NCI-H1105 (cell line): ENCODE results near the gene EDC4.
"Not testable (repeated sequence)": the region's sequence is repeated elsewhere in the genome, so short reads cannot be mapped to it uniquely, and the experiment has no call there.

ENCODE experiments used
- DNase-seq: peaks from one replicate; lab custom pipeline; 2025; lab: John Stamatoyannopoulos, UW

The EDC4 gene

GRCh38 chr16:67847064-67847861 is 25.6 kb upstream of the EDC4 start, which contains the start of gene CENPT:
CENPT (minus strand) TSS chr16:67847693; CDS start chr16:67833859, 13,834 bp downstream.
- no peak for DNase-seq

- DNase-seq = no peak
These were observed 24.7 kb upstream of the EDC4 start for GRCh38 chr16:67848118-67848517.

DNA sequence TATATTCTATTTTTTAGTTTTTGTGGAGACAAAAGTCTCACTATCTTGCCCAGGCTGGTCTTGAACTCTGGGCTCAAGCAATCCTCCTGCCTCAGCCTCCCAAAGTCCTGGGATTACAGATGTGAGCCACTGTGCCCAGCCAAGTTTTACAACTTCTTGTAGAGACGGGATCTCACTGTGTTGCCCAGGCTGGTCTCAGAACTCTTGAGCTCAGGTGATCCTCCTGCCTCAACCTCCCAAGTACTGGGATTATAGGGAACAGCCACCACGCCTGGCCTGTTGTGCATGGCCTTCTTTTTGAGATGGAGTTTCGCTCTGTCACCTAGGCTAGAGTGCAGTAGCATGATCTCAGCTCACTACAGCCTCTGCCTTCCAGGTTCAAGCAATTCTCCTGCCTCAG is 19.2 kb upstream of the EDC4 start:
- no peak for DNase-seq

DNA sequence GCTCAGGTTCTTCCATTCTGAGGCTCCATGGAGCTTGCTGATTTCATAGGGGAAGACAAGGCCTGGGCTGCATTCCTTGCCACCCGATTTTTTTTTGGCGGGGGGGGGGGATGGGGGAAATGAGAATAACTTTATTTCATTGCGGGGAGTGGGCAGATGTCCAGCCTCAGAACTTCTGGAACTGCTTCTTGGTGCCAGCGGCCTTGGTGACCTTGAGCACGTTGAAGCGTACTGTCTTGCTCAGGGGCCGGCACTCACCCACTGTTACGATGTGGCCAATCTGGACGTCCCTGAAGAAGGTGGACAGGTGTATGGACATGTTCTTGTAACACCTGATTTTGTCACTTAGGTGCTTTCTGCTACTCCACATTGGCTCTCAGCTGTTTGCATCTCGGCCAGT is 17.1 kb upstream of the EDC4 start:
- no peak for DNase-seq

DNA sequence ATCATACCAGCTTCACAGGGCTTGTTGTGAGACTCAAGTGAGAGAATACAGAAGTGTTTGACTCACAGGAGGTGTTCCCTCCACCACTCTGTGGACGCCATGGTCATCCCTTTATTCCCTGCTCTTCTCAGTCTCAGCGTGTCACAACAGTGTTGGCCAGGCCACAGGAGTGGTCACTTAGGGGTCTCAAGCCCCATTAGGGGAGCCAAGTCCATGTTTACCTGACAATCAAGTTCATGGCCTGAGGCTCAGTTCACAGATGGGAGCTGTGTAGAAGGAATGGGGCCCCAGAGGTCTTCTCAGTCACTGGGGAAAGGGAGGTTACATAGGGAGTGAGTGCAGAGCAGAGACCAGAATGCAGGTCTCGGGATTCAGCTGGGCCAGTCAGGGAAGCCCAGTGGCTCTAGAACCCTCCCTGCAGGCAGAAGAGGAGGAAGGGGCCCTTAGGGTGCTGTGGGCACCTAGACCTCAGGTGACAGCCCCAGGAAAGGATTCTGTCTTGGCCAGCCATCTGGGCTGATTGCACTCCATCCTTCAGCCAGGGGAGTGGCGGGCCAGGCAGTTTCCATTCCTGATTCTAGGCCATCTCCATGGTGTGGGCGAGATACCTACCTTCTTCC is 15.8 kb upstream of the EDC4 start:
- no peak for DNase-seq

DNA sequence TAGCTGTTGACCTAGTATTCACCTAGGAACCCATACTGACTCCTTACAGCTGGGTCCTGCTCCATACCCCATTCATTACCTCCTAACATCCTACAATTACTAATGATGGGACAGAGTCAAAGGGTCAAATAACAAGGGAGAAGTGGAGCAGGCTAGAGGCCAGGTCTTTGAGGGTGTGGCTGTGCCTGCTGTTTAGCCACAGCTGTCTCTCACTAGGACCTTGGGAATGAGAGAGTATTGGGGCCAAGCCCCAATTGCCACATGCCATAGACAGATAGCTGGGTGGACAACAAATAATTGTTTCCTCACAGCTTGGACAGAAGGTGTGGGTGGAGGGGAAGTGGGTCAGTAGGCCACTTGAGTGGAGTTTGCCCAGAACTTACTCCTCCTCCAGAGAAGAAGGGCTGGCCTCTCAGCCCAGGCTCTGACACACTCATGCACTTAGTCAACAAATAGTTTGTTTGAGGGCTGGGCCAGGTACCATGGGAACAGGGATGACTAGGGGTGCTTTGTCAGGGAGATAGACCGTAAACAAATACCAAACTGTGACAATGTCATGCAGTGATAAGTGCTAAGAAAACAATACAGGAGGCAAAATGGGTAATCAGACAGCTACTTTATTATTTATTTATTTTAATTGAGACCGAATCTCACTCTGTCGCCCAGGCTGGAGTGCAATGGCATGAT is 15.2 kb upstream of the EDC4 start:
- no peak for DNase-seq

DNA sequence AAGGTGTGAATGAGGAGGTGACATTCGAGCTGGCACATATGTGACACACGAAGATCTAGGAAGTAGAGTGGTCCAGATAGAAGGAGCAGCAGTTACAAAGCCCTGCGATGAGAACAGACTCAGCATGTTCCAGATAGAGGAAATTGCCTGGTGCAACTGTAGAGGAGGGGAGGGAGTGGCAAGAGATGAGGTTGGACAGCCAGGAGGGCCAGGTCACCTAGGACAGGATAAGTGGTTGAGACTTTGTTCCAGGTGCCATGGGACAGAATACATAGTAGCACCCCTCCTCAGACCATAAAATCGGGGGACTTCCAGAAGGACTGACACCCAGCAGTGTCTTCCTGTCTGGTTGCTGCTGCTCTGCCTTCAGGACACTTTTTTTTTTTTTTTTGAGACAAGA is 14.4 kb upstream of the EDC4 start:
- no peak for DNase-seq

DNA sequence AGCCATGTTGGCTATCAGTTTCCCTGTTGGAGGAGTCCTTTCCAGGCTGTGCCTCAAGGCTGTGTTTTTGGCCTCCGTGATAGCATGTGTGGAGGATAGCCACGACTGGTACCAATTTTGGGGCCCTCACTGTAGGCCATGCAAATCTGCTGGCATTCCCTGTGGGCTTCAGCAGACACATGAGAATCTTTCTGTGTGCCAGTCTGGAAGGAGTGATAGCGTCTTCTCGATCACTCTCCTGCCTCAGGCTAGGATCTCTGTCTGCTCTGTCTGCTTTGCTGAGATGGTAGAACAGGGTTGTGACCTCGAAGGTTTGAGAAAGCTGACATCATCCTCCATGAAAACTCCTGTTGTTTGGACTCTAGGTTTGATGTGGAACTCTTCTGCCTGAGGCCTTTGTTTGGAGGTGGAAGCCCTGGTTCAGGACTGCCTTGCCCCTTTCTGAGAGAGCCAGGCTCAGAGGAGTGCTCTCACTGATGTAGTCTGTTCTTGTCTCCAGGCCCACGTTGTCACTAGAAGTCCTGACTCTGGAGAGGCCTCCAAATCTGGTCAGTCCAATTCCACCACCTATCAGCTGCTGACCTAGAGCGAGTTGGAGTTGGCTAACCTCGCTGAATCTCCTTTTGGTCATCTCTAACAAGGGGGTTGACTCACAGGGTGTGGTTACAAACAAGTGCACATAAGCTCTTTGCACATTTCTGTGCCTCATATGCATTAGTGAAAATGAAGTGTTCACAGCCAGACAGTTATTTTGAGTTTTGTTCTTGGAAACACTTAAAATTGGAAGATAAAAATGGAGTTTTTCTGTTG is 12.1 kb upstream of the EDC4 start:
- DNase-seq = no peak

DNA sequence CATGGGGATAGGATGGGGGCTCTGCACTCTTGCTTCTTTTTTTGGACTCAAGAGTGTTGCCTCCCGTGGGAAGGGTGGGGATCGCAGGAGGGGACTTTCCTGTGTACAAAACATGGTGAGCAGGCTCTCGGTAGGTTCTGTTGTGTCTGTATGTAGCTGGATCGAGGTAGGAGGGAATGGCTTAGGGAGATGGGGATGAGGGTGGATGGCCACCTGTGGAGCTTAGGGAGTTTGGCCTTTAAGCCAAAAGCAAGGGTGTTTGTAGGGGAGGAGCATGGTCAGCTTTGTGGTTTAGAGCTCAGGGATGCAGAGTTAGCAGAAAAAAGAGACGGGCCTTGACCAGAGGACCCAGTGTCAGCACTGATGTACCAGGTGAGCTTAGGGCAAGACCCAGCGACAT is 11.0 kb upstream of the EDC4 start:
- no peak for DNase-seq

- no peak for DNase-seq
These were observed 9.9 kb upstream of the EDC4 start for GRCh38 chr16:67862623-67863583.

DNA sequence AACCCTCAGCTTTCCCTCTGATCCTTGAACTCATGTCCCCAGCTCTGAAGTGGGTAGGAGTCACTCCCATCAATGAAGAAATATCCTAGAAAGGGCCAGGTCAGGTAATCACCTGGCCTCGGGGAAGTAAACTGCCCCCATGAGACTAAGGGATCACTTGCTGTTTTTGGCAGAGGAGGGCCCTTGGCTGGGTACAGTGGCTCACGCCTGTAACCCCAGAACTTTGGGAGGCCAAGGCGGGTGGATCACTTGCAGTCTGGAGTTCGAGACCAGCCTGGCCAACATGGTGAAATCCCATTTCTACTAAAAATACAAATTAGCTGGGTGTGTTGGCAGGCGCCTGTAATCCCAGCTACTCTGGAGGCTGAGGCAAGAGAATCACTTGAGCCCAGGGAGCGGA is 8.8 kb upstream of the EDC4 start:
- DNase-seq = not testable (repeated sequence)

DNA sequence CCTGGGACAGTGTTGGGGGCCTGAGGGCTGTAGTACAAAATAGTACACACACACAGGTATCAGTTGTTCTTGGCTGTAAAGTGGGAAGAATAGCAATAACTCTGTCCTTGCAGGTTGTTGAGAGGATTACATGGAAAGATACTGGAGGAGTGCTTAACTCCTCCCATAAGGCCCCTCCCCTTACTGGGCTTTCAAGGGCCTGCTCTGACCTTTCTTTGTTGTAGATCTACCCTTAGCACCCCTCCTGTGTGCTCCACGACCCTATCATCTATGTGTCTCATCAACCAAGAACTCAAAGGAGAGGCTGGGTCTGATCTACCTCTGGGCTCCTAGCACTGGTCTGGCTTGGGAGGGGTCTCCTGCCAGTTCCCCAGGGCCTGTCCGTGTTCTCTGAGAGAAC is 8.3 kb upstream of the EDC4 start:
- no peak for DNase-seq

DNA sequence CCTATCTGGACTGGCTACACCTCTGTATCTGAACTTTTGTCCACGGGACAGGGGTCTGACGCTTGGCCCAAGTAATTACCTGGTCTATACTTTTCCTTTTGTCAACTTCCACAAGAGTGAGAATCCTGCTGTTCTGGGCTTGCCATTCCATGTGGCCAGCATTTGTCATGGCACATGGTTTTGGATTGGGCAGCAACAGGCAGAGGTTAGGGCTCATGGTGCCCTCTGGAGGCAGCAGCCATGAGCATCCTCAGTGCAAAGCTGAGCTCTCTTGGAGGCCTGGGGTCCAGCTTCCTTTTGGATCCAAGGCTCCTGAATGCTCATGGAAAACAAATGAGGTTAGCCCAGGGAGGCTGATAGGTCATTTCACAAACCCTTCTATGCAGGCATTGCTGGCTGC is 7.5 kb upstream of the EDC4 start:
- no peak for DNase-seq

DNA sequence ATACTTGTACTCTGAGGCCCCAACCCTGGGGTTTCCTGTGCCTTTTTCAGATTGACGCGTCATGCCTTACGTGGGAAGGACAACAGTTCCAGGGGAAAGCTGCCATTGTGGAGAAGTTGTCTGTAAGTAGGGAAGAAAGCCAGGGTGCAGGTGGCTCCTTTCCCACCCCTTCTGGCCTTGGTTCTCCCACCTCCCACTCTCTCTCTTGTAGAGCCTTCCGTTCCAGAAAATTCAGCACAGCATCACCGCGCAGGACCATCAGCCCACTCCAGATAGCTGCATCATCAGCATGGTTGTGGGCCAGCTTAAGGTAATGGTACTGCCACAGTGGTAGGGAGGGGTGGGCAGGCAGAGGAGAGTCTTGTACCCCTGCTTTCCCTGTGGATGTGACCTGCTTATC is 4.6 kb upstream of the EDC4 start:
- DNase-seq = no peak

DNA sequence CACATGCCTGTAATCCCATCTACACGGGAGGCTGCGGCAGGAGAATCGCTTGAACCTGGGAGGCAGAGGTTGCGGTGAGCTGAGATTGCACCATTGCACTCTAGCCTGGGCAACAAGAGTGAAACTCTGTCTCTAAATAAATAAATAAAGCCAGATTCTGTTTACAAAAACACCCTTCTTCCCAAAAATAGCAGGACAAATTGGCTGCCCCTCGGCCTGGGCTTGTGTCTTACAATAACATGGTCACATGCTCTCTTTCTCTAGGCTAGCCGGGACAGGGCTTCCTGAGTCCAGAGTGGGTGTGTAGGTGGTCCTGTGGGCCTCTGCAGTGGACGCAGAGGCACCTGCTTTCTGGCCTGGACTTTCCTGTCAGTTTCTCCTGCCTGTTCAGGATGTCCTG is 3.2 kb upstream of the EDC4 start:
- DNase-seq = no peak

DNA sequence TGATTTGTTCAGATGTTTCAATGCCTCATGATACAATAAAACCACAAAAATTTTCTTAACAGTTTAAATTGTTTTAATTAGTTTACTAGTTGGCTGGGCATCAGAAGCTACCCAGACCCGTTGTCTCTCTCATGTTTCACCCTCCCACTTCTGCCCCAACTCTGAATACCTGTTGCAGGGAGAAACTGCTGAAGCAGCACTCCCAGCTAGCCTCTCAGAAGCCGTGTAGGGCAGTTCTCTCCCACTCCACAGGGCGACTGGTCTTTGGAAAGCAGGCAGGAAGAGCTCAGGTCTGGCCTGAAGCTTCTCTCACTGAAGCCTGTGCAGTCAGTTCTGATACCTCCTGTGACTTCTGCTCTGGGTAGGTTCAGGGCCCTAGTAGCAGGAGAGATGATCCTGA is 1.6 kb upstream of the EDC4 start:
- DNase-seq = no peak

DNA sequence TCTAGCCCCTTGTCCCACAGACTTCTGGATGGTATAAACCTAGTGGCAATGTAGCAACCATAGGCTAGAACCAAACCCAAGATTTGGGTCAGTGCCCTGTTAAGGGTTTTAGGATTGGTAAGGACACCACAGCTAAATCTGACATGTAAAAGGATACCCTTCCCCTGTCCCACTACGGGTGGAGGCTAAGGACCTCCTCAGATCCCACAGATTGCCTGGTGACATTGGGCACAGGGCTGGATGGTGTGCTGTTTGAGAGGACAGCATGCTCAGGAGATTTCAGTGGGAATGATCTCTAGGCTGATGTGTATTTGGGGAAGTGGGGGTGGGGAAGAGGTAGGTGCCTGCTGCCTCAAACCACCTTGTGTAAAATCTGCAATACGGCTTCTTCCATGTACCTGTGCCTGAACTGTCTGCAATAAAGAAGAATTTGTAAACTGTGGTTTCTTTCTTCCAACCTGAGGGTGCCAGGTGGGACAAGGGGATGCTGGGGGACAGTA is 671 bp upstream of the EDC4 start:
- no peak for DNase-seq

- no peak for DNase-seq
These were observed 851 bp downstream of the EDC4 start for GRCh38 chr16:67873435-67874370.

DNA sequence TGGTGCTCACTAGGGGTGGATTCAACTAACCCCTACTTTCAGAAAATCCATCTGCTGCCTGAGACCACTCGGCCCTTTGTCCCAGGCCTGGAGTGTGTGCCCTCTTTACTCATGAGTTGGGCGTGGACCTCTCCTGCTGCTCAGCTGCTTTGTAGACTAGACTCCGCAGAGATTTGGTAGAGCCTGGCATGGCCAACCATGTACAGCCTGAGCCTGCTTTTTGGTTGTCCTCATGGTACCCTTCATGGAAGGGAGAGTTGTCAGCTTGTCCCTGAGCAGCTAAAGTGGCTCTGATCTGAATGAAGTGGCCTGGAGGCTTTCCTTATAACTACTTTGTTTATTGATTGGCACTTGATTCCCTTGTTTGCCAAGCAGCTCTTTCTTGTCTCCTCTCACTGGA is 1.5 kb downstream of the EDC4 start:
- DNase-seq = no peak

- DNase-seq = no peak
These were observed 4.2 kb downstream of the EDC4 start for GRCh38 chr16:67877064-67877463.
